Measurements from ENCODE around the gene TPST2. TPM values are rescaled to one million over a fixed set of nuclear protein-coding genes. Genes with fewer than 3 reads are reported as not detected.
"Not testable (repeated sequence)": the region's sequence is repeated elsewhere in the genome, so short reads cannot be mapped to it uniquely, and the experiment has no call there.

TPST2 gene
- total RNA-seq, 2 donors from 2014 or later, result 37.7 to 82.3 TPM

DNA sequence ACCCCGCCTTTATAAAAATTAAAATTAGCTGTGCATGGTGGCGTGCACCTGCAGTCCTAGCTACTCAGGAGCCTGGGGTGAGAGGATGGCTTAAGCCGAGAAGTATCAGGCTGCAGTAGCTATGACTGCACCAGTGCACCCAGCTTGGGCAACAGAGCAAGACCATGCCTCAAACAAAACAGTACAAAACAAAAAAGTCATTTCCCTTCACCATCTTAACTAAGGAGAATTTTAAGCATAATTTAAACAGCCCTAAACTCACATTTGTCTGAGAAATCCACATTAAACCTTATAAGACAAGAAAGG is 54.4 kb downstream of the TPST2 start:
- no peaks in the 10 kb centered on the region for H3K27me3 ChIP-seq (replicated peaks; ENCODE audit: insufficient read depth)
- no peak overlapping the region for H3K4me3 ChIP-seq
- H3K9me3 ChIP-seq, result no peaks in the 10 kb centered on the region
- DNase-seq (ENCODE audit: low spot score) (no peak), ATAC-seq (ENCODE audit: insufficient number of reproducible peaks, low FRiP score, low read depth) (no peak)
- no peak overlapping the region for H3K27ac ChIP-seq
- H3K36me3 ChIP-seq, result peaks cover 8% of the 10 kb centered on the region
- no peaks in the 10 kb centered on the region for H3K4me1 ChIP-seq (ENCODE audit: control insufficient read depth in 1 of 2, low read depth in 2 of 2)
- TF ChIP-seq, protein P1, sequence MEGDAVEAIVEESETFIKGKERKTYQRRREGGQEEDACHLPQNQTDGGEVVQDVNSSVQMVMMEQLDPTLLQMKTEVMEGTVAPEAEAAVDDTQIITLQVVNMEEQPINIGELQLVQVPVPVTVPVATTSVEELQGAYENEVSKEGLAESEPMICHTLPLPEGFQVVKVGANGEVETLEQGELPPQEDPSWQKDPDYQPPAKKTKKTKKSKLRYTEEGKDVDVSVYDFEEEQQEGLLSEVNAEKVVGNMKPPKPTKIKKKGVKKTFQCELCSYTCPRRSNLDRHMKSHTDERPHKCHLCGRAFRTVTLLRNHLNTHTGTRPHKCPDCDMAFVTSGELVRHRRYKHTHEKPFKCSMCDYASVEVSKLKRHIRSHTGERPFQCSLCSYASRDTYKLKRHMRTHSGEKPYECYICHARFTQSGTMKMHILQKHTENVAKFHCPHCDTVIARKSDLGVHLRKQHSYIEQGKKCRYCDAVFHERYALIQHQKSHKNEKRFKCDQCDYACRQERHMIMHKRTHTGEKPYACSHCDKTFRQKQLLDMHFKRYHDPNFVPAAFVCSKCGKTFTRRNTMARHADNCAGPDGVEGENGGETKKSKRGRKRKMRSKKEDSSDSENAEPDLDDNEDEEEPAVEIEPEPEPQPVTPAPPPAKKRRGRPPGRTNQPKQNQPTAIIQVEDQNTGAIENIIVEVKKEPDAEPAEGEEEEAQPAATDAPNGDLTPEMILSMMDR (IDR thresholded peaks at IDR 0.05), result no peak

DNA sequence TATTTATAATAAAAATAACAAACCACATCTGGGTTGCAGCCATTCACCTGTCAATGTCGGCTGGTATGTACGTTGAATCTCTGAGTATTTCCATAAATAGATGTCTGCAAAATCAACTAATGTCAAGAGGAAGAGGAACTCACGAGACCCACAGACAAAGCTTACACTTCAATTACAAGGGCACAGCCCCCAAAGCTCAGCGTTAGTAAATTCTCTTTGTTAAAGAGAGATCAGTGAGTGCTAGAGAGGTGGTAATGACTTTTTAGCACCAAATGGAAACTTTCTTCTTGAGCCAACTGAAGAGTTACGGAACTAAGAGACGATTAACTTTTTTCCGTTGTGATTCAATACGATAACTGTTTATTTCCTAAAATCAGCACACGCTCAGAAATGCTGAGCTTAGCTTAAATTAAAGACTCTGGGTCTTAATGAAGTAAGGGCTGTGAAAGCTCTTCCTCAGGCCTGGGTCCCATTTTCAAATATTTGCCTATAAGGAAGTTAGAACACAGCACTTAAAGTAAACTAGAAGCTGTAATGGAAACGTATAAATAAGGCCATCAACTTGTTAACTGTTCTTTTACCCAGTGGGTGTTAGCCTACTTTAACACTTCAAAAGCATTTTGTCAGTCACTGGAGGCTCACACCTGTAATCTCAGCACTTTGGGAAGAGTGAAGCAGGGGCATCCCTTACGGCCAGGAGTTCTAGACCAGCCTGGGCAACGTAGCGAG is 54.9 kb downstream of the TPST2 start:
- H3K27me3 ChIP-seq (replicated peaks; ENCODE audit: insufficient read depth), result no peaks in the 10 kb centered on the region
- H3K4me1 ChIP-seq (ENCODE audit: control insufficient read depth in 1 of 2, low read depth in 2 of 2), result no peaks in the 10 kb centered on the region
- H3K27ac ChIP-seq, result no peak overlapping the region
- no peak overlapping the region for H3K4me3 ChIP-seq
- peaks cover 7% of the 10 kb centered on the region for H3K36me3 ChIP-seq
- DNase-seq (ENCODE audit: low spot score) (no peak), ATAC-seq (ENCODE audit: insufficient number of reproducible peaks, low FRiP score, low read depth) (no peak)
- no peaks in the 10 kb centered on the region for H3K9me3 ChIP-seq
- TF ChIP-seq, protein P1 (IDR thresholded peaks at IDR 0.05), result no peak

DNA sequence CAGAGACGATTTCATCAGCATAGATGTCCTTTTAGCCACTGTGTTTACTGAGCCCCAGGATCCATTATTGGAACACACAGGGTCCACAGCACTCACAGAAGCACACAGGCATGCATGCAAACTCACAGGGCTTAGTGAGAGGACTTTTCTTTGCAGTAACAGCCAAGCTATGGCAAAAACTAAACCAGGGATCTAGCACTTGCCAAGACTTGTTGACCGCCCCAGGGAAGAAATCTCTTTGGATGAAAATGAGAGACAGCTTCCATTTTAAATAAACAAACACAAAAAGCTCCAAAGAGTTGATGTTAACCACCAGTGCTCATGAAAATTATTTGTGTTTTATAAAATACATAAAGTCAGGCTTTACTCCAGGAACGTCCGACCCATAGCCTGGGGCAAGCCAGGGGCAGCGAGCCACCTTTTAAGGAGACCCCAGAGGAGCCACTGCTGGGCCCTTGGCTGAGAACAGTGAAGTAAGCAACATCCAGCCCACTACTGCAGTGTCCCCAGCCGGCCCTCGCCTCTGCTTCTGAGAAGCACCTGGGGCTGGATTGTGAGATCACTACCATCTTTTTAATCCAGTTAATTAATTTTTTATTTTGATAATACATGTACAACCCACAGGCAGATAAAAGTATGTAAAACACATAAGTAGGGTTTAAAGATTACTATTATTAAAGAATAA is 55.6 kb downstream of the TPST2 start:
- DNase-seq (ENCODE audit: low spot score), result no peak
- no peaks in the 10 kb centered on the region for H3K27me3 ChIP-seq (replicated peaks; ENCODE audit: insufficient read depth)
- H3K4me3 ChIP-seq, result no peak overlapping the region
- no peak for ATAC-seq (ENCODE audit: insufficient number of reproducible peaks, low FRiP score, low read depth)
- H3K9me3 ChIP-seq, result no peaks in the 10 kb centered on the region
- no peak overlapping the region for H3K27ac ChIP-seq
- TF ChIP-seq, protein P1 (IDR thresholded peaks at IDR 0.05), result no peak
- H3K4me1 ChIP-seq (ENCODE audit: control insufficient read depth in 1 of 2, low read depth in 2 of 2), result peaks cover 0 to under 1% of the 10 kb centered on the region in 2 donors
- H3K36me3 ChIP-seq, result peaks cover 7% of the 10 kb centered on the region

DNA sequence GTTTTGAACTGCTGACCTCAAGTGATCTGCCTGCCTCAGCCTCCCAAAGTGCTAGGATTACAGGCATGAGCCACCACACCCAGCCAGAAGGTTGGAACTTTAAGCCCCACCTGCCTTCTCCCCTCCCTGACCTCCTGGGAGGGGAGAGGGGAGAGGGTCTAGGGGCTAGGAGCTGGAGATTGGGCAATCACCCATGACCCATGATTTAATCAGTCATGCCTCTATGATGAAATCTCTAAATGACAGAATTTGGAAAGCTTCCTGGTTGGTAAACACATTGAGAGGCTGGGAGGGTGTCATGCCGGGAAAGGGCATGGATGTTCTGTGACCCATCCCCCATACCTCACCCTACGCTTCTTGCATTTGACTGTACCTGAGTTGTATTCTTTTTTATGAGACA is 60.6 kb downstream of the TPST2 start:
- DNase-seq (ENCODE audit: low spot score), result no peak
- Histone ChIP-seq H3K4me3 (no peak overlapping the region), H3K27me3 (replicated peaks; ENCODE audit: insufficient read depth) (no peaks in the 10 kb centered on the region), H3K36me3 (peaks cover 4% of the 10 kb centered on the region), H3K9me3 (no peaks in the 10 kb centered on the region), H3K4me1 (ENCODE audit: control insufficient read depth in 1 of 2, low read depth in 2 of 2) (peaks cover 11 to 31% of the 10 kb centered on the region in 2 donors), H3K27ac (peak overlapping the region; percentile 50 to 56)
- TF ChIP-seq, protein P1 (IDR thresholded peaks at IDR 0.05), result no peak
- no peak for ATAC-seq (ENCODE audit: insufficient number of reproducible peaks, low FRiP score, low read depth)

DNA sequence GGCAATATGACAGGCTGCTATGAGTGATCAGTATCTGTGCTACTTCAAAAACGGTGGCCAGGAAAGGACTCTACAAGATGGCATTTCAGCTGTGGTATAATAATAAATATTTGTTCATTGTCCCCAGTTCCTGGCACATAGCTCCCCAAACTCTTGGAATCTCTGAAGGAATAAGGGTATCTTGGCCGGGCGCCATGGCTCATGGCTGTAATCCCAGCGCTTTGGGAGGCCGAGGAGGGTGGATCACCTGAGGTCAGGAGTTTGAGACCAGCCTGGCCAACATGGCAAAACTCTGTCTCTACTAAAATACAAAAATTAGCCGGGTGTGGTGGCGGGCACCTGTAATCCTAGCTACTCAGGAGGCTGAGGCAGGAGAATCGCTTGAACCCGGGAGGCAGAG is 61.4 kb downstream of the TPST2 start:
- H3K27me3 ChIP-seq (replicated peaks; ENCODE audit: insufficient read depth); H3K4me3 ChIP-seq; DNase-seq (ENCODE audit: low spot score); H3K36me3 ChIP-seq; H3K9me3 ChIP-seq; ATAC-seq (ENCODE audit: insufficient number of reproducible peaks, low FRiP score, low read depth): not testable (repeated sequence)
- Histone ChIP-seq H3K27ac (peak overlapping the region; percentile 47 to 56), H3K4me1 (ENCODE audit: control insufficient read depth in 1 of 2, low read depth in 2 of 2) (peaks cover 11 to 31% of the 10 kb centered on the region in 2 donors)

Data from thoracic aorta (tissue), 2 donors.